ENCODE data around the gene CPTP.
A peak's percentile ranks its signal among the peaks of the same experiment; 100 is the strongest.

CPTP gene

DNA sequence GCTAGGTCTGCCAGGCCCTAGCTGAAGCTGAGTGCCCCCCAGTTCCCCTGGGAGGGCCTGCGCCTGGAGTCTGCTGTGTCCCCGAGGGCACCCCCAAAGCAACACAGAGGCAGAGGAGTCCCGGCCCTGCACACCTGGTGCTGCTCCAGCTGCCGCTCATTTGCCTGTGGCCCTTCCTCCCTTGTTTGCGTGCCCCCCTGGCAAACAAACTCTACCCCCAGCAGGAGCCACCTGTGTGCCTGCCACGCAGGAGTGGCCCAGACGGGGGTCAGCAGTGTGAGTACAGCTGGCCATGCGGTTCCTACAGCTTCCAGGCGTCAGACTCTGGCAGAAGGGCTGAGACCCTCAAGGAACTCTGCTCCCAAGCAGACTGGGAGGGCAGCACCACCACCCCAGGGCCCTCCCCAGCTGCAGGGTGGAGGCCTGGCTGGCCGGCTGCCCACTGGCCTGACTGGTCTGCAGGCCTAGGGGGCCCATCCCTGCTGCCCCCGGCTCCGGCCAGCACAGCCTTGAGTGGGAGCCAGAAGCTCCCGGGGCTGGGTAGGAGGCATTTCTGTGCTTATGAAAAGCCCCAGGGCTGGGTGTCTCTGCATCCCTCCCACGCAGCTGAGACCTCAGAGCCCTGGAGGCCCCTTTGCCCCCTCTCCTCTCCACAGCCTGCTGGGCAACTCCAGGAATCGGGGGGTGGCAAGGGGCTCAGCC, 5.9 kb downstream of the CPTP start:
- Mint-ChIP-seq H3K9me3 (no peaks in the 10 kb centered on the region), H3K4me1 (peaks cover 5% of the 10 kb centered on the region), H3K27me3 (ENCODE audit: low read depth) (no peaks in the 10 kb centered on the region), H3K36me3 (ENCODE audit: low read depth) (peaks cover 4% of the 10 kb centered on the region), H3K27ac (no peak overlapping the region), H3K4me3 (peak overlapping the region in 1 of 3 experiments; percentile 23)
- TF ChIP-seq, protein P1, sequence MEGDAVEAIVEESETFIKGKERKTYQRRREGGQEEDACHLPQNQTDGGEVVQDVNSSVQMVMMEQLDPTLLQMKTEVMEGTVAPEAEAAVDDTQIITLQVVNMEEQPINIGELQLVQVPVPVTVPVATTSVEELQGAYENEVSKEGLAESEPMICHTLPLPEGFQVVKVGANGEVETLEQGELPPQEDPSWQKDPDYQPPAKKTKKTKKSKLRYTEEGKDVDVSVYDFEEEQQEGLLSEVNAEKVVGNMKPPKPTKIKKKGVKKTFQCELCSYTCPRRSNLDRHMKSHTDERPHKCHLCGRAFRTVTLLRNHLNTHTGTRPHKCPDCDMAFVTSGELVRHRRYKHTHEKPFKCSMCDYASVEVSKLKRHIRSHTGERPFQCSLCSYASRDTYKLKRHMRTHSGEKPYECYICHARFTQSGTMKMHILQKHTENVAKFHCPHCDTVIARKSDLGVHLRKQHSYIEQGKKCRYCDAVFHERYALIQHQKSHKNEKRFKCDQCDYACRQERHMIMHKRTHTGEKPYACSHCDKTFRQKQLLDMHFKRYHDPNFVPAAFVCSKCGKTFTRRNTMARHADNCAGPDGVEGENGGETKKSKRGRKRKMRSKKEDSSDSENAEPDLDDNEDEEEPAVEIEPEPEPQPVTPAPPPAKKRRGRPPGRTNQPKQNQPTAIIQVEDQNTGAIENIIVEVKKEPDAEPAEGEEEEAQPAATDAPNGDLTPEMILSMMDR (IDR thresholded peaks at IDR 0.05; ENCODE audit: unreplicated experiment in 3 of 3) = no peak

DNA sequence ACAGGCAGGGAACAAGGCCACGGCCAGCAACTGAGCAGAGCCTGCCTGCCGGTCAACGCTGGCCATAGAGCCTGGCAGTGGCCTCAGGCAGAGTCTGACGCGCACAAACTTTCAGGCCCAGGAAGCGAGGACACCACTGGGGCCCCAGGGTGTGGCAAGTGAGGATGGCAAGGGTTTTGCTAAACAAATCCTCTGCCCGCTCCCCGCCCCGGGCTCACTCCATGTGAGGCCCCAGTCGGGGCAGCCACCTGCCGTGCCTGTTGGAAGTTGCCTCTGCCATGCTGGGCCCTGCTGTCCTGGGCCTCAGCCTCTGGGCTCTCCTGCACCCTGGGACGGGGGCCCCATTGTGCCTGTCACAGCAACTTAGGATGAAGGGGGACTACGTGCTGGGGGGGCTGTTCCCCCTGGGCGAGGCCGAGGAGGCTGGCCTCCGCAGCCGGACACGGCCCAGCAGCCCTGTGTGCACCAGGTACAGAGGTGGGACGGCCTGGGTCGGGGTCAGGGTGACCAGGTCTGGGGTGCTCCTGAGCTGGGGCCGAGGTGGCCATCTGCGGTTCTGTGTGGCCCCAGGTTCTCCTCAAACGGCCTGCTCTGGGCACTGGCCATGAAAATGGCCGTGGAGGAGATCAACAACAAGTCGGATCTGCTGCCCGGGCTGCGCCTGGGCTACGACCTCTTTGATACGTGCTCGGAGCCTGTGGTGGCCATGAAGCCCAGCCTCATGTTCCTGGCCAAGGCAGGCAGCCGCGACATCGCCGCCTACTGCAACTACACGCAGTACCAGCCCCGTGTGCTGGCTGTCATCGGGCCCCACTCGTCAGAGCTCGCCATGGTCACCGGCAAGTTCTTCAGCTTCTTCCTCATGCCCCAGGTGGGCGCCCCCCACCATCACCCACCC, 6.7 kb downstream of the CPTP start, which contains the start of gene TAS1R3:
Gene TAS1R3 (plus strand): TSS at position 213 of the 898 bp plus-strand sequence. CDS start 66 bp downstream, at position 279.
- Mint-ChIP-seq H3K4me1 (peaks cover 5% of the 10 kb centered on the region), H3K4me3 (peak within 1 kb of the TSS in 2 of 3 experiments; percentile 23 to 76), H3K36me3 (ENCODE audit: low read depth) (peaks cover 4% of the 10 kb centered on the region), H3K9me3 (no peaks in the 10 kb centered on the region), H3K27ac (no peak within 1 kb of the TSS), H3K27me3 (ENCODE audit: low read depth) (no peaks in the 10 kb centered on the region)
- TF ChIP-seq, protein P1 (IDR thresholded peaks at IDR 0.05; ENCODE audit: unreplicated experiment in 3 of 3) = no peak

DNA sequence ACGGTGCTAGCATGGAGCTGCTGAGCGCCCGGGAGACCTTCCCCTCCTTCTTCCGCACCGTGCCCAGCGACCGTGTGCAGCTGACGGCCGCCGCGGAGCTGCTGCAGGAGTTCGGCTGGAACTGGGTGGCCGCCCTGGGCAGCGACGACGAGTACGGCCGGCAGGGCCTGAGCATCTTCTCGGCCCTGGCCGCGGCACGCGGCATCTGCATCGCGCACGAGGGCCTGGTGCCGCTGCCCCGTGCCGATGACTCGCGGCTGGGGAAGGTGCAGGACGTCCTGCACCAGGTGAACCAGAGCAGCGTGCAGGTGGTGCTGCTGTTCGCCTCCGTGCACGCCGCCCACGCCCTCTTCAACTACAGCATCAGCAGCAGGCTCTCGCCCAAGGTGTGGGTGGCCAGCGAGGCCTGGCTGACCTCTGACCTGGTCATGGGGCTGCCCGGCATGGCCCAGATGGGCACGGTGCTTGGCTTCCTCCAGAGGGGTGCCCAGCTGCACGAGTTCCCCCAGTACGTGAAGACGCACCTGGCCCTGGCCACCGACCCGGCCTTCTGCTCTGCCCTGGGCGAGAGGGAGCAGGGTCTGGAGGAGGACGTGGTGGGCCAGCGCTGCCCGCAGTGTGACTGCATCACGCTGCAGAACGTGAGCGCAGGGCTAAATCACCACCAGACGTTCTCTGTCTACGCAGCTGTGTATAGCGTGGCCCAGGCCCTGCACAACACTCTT, 7.6 kb downstream of the CPTP start:
- Mint-ChIP-seq H3K4me1 (peaks cover 5% of the 10 kb centered on the region), H3K27me3 (ENCODE audit: low read depth) (no peaks in the 10 kb centered on the region), H3K9me3 (no peaks in the 10 kb centered on the region), H3K27ac (no peak overlapping the region), H3K4me3 (no peak overlapping the region), H3K36me3 (ENCODE audit: low read depth) (peaks cover 4% of the 10 kb centered on the region)
- TF ChIP-seq, protein P1 (IDR thresholded peaks at IDR 0.05; ENCODE audit: unreplicated experiment in 3 of 3) = no peak

DNA sequence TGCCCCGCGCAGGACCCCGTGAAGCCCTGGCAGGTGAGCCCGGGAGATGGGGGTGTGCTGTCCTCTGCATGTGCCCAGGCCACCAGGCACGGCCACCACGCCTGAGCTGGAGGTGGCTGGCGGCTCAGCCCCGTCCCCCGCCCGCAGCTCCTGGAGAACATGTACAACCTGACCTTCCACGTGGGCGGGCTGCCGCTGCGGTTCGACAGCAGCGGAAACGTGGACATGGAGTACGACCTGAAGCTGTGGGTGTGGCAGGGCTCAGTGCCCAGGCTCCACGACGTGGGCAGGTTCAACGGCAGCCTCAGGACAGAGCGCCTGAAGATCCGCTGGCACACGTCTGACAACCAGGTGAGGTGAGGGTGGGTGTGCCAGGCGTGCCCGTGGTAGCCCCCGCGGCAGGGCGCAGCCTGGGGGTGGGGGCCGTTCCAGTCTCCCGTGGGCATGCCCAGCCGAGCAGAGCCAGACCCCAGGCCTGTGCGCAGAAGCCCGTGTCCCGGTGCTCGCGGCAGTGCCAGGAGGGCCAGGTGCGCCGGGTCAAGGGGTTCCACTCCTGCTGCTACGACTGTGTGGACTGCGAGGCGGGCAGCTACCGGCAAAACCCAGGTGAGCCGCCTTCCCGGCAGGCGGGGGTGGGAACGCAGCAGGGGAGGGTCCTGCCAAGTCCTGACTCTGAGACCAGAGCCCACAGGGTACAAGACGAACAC, 8.3 kb downstream of the CPTP start:
- Mint-ChIP-seq H3K27ac (no peak overlapping the region), H3K4me1 (peaks cover 5% of the 10 kb centered on the region), H3K9me3 (no peaks in the 10 kb centered on the region), H3K36me3 (ENCODE audit: low read depth) (peaks cover 4% of the 10 kb centered on the region), H3K4me3 (no peak overlapping the region), H3K27me3 (ENCODE audit: low read depth) (no peaks in the 10 kb centered on the region)
- TF ChIP-seq, protein P1 (IDR thresholded peaks at IDR 0.05; ENCODE audit: unreplicated experiment in 3 of 3) = no peak

DNA sequence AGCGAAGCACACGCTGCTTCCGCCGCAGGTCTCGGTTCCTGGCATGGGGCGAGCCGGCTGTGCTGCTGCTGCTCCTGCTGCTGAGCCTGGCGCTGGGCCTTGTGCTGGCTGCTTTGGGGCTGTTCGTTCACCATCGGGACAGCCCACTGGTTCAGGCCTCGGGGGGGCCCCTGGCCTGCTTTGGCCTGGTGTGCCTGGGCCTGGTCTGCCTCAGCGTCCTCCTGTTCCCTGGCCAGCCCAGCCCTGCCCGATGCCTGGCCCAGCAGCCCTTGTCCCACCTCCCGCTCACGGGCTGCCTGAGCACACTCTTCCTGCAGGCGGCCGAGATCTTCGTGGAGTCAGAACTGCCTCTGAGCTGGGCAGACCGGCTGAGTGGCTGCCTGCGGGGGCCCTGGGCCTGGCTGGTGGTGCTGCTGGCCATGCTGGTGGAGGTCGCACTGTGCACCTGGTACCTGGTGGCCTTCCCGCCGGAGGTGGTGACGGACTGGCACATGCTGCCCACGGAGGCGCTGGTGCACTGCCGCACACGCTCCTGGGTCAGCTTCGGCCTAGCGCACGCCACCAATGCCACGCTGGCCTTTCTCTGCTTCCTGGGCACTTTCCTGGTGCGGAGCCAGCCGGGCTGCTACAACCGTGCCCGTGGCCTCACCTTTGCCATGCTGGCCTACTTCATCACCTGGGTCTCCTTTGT, 9.1 kb downstream of the CPTP start:
- H3K27ac Mint-ChIP-seq = no peak overlapping the region
- H3K9me3 Mint-ChIP-seq = no peaks in the 10 kb centered on the region
- peaks cover 4% of the 10 kb centered on the region for H3K36me3 Mint-ChIP-seq (ENCODE audit: low read depth)
- no peaks in the 10 kb centered on the region for H3K27me3 Mint-ChIP-seq (ENCODE audit: low read depth)
- H3K4me1 Mint-ChIP-seq = peaks cover 5% of the 10 kb centered on the region
- no peak overlapping the region for H3K4me3 Mint-ChIP-seq
- TF ChIP-seq, protein P1 (IDR thresholded peaks at IDR 0.05; ENCODE audit: unreplicated experiment in 3 of 3) = no peak

Data from nephron (organoid).